ENCODE results near the gene SEPTIN5. TPM values are rescaled to one million over a fixed set of nuclear protein-coding genes. Genes with fewer than 3 reads are reported as not detected.
"Not testable (repeated sequence)": the region's sequence is repeated elsewhere in the genome, so short reads cannot be mapped to it uniquely, and the experiment has no call there.

SEPTIN5 gene
- total RNA-seq, 1 donor from 2014 or later: 3.9 TPM

DNA sequence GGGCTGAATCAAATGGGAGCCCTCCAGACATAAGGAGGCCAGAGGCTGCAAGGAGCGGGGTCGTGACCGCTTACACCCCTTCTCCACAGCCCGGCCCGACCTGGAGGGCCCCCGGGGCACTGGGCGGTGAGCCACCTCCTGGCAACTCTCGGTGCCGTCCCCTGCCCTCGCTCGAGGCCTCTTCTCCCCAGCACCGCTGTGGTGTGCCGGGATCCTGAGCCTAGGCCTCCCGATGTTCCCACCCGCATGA is 8.6 kb downstream of the SEPTIN5 start:
- no peak for DNase-seq (ENCODE audit: low read depth)
- H3K4me3 ChIP-seq (ENCODE audit: low read depth, low read length): no peak overlapping the region
- TF ChIP-seq, protein P1, sequence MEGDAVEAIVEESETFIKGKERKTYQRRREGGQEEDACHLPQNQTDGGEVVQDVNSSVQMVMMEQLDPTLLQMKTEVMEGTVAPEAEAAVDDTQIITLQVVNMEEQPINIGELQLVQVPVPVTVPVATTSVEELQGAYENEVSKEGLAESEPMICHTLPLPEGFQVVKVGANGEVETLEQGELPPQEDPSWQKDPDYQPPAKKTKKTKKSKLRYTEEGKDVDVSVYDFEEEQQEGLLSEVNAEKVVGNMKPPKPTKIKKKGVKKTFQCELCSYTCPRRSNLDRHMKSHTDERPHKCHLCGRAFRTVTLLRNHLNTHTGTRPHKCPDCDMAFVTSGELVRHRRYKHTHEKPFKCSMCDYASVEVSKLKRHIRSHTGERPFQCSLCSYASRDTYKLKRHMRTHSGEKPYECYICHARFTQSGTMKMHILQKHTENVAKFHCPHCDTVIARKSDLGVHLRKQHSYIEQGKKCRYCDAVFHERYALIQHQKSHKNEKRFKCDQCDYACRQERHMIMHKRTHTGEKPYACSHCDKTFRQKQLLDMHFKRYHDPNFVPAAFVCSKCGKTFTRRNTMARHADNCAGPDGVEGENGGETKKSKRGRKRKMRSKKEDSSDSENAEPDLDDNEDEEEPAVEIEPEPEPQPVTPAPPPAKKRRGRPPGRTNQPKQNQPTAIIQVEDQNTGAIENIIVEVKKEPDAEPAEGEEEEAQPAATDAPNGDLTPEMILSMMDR (conservative IDR thresholded peaks at IDR 0.05; ENCODE audit: low read depth, low read length): no peak

DNA sequence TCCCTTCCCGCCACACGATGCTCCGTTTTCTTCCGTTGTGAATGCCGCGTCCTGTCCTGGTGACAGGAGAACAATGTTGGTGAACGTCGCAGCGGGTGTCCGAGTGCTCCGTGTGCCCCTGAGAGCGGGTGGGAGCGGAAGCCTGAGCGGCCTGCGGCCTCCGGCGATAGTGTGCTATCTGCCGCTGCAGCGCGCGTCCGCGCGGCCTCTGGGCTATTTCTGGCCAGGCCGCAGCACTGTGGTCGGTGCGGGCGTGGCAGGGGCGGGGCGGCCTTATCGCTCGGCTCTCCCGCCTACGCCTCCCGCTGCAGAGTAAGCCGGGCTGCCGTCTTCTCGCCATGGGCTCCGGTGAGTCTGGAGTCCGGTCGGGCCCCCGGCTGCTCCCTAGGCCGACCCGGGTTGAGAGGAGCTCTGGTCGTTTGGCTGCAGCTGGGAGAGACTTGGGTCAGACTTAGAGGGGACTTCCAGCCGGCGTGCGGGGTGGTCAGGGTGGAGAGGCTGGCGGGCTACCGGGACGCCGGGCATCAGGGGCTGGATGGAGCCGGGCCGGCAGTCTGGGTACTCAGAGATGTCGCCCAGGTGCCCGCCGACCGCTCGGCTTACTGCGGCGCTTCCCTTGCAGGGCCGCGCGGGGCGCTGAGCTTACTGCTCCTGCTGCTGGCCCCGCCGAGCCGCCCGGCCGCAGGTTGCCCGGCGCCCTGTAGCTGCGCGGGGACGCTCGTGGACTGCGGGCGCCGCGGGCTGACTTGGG is 9.1 kb downstream of the SEPTIN5 start, which contains the start of gene GP1BB:
Gene GP1BB, plus strand, starts transcription at position 308 of the 751 bp plus-strand sequence. Its CDS starts 31 bp downstream, at position 339.
- DNase-seq (ENCODE audit: low read depth): no peak
- H3K4me3 ChIP-seq (ENCODE audit: low read depth, low read length): no peak within 1 kb of the TSS
- TF ChIP-seq, protein P1 (conservative IDR thresholded peaks at IDR 0.05; ENCODE audit: low read depth, low read length): no peak

DNA sequence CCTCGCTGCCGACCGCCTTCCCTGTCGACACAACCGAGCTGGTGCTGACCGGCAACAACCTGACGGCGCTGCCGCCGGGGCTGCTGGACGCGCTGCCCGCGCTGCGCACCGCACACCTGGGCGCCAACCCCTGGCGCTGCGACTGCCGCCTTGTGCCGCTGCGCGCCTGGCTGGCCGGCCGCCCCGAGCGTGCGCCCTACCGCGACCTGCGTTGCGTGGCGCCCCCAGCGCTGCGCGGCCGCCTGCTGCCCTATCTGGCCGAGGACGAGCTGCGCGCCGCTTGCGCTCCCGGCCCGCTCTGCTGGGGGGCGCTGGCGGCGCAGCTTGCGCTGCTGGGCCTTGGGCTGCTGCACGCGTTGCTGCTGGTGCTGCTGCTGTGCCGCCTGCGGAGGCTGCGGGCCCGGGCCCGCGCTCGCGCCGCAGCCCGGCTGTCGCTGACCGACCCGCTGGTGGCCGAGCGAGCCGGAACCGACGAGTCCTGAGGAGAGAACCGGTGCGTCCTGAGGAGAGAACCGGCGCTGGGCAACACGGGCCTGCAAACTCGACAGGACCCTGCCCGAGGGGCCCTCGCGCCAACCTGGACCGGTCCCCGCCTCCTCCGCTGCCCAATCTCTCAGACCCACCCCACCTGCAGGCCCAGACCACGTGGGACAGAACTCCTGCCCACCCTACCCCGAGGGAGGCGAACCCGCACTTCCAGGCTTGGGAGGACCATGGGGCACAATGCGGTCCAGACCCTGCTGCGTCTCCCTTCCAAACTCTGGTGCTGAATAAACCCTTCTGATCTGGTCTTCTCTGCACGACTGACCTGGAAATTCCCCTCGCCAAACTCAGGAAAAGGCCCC is 9.9 kb downstream of the SEPTIN5 start:
- DNase-seq (ENCODE audit: low read depth): no peak
- no peak overlapping the region for H3K4me3 ChIP-seq (ENCODE audit: low read depth, low read length)
- TF ChIP-seq, protein P1 (conservative IDR thresholded peaks at IDR 0.05; ENCODE audit: low read depth, low read length): no peak

DNA sequence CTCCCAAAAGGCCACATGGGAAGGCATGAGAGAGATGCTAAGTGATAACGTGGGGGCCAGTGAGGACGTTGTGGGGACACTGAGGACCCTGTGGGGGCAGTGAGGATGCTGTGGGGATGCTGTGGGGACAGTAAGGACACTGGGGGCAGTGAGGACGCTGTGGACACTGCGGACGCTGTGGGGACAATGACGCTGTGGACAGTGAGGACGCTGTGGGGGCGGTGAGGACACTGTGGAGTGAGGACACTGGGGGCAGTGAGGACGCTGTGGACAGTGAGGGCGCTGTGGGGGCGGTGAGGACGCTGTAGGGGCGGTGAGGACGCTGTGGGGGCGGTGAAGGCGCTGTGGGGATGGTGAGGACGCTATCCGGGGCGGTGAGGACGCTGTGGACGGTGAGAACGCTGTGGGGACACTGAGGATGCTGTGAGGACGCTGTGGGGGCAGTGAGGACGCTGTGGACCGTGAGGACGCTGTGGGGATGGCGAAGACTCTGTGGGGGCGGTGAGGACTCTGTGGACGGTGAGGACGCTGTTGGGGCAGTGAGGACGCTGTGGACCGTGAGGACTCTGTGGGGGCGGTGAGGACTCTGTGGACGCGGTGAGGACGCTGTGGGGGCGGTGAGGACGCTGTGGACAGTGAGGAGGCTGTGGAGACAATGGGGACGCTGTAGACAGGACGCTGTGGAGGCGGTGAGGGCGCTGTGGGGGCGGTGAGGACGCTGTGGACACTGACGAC is 10.8 kb downstream of the SEPTIN5 start:
- DNase-seq (ENCODE audit: low read depth): no peak
- H3K4me3 ChIP-seq (ENCODE audit: low read depth, low read length): no peak overlapping the region
- TF ChIP-seq, protein P1 (conservative IDR thresholded peaks at IDR 0.05; ENCODE audit: low read depth, low read length): no peak

DNA sequence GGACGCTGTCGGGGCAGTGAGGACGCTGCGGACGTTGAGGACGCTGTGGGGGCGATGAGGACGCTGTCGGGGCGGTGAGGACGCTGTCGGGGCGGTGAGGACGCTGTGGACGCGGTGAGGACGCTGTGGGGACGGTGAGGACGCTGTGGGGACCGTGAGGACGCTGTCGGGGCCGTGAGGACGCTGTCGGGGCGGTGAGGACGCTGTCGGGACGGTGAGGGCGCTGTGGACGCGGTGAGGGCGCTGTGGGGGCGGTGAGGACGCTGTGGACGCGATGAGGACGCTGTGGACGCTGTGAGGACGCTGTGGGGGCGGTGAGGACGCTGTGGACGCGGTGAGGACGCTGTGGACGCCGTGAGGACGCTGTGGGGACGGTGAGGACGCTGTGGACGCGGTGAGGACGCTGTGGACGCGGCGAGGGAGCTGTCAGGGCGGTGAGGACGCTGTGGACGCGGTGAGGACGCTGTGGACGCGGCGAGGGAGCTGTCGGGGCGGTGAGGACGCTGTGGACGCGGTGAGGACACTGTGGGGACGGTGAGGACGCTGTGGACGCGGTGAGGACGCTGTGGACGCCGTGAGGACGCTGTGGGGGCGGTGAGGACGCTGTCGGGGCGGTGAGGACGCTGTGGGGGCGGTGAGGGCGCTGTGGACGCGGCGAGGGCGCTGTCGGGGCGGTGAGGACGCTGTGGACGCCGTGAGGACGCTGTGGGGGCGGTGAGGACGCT is 11.9 kb downstream of the SEPTIN5 start:
- not testable (repeated sequence) for H3K4me3 ChIP-seq (ENCODE audit: low read depth, low read length); DNase-seq (ENCODE audit: low read depth)

DNA sequence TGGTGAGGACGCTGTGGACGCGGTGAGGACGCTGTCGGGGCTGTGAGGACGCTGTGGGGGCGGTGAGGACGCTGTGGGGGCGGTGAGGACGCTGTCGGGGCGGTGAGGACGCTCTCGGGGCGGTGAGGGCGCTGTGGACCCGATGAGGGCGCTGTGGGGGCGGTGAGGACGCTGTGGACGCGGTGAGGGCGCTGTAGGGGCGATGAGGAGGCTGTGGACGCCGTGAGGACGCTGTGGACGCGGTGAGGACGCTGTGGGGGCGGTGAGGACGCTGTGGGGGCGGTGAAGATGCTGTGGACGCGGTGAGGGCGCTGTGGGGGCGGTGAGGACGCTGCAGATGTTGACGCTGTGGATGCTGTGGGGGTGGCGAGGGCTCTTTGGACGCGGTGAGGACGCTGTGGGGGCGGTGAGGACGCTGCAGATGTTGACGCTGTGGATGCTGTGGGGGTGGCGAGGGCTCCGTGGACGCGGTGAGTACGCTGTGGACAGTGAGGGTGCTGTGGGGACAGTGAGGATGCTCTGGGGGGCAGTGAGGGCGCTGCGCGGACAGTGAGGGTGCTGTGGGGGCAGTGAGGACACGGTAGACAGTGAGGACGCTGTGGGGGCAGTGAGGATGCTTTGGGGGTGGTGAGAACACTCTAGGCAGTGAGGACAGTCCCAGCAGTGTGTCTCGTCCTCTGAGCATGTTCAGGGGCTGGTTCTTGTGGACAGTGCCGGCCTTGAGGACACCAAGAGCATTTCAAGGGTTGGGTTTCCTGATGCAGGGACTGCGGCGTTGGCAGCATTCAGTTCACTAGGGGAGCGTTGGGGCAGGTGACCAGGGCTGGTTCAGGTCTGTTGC is 13.2 kb downstream of the SEPTIN5 start:
- DNase-seq (ENCODE audit: low read depth): no peak
- TF ChIP-seq, protein P1 (conservative IDR thresholded peaks at IDR 0.05; ENCODE audit: low read depth, low read length): no peak

More for the DNA sequence above, 13.2 kb downstream of the SEPTIN5 start:
- no peak overlapping the region for H3K4me3 ChIP-seq (ENCODE audit: low read depth, low read length)
